ENCODE measurements around the gene MGAT4C. TPM values are rescaled to one million over a fixed set of nuclear protein-coding genes. Genes with fewer than 3 reads are reported as not detected.

The MGAT4C gene
- total and polyA plus RNA-seq, 2 experiments from 2014 or later = 2.9 to 4.8 TPM

GRCh38 chr12:85927166-85927565 lies 329.0 kb downstream of the MGAT4C start:
- Histone ChIP-seq H3K4me2 (no peak overlapping the region), H3K36me3 (replicated peaks; ENCODE audit: insufficient read depth, low read depth) (no peaks in the 10 kb centered on the region), H3K9me2 (replicated peaks; ENCODE audit: insufficient read depth) (no peaks in the 10 kb centered on the region), H2AFZ (no peak overlapping the region), H3K9me3 (ENCODE audit: low read depth) (no peaks in the 10 kb centered on the region), H4K20me1 (ENCODE audit: insufficient read depth, poor library complexity, severe bottlenecking) (no peaks in the 10 kb centered on the region), H3K27ac (no peak overlapping the region), H3K4me3 (no peak overlapping the region), H3K27me3 (no peaks in the 10 kb centered on the region), H3K79me2 (no peaks in the 10 kb centered on the region), H3K4me1 (ENCODE audit: insufficient read depth) (no peaks in the 10 kb centered on the region)
- TF ChIP-seq, protein P1, sequence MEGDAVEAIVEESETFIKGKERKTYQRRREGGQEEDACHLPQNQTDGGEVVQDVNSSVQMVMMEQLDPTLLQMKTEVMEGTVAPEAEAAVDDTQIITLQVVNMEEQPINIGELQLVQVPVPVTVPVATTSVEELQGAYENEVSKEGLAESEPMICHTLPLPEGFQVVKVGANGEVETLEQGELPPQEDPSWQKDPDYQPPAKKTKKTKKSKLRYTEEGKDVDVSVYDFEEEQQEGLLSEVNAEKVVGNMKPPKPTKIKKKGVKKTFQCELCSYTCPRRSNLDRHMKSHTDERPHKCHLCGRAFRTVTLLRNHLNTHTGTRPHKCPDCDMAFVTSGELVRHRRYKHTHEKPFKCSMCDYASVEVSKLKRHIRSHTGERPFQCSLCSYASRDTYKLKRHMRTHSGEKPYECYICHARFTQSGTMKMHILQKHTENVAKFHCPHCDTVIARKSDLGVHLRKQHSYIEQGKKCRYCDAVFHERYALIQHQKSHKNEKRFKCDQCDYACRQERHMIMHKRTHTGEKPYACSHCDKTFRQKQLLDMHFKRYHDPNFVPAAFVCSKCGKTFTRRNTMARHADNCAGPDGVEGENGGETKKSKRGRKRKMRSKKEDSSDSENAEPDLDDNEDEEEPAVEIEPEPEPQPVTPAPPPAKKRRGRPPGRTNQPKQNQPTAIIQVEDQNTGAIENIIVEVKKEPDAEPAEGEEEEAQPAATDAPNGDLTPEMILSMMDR (IDR thresholded peaks at IDR 0.05; ENCODE audit: poor library complexity) = no peak
- no peak for TF ChIP-seq EZH2 (IDR thresholded peaks at IDR 0.05; ENCODE audit: borderline replicate concordance)
- no peak for TF ChIP-seq EZH2phosphoT487 (IDR thresholded peaks at IDR 0.05; ENCODE audit: low read depth, severe bottlenecking, unreplicated experiment)
- no peak for DNase-seq (ENCODE audit: low spot score)

- no peak for TF ChIP-seq EZH2 (IDR thresholded peaks at IDR 0.05; ENCODE audit: borderline replicate concordance)
- TF ChIP-seq, protein P1 (IDR thresholded peaks at IDR 0.05; ENCODE audit: poor library complexity) = peak; percentile 69
- 94% methylated on average over 1 of the region's 1 CpG for WGBS (ENCODE audit: low lambda C conversion rate, missing lambda C conversion rate)
- Histone ChIP-seq H2AFZ (no peak overlapping the region), H3K4me2 (no peak overlapping the region), H3K27me3 (no peaks in the 10 kb centered on the region), H4K20me1 (ENCODE audit: insufficient read depth, poor library complexity, severe bottlenecking) (no peaks in the 10 kb centered on the region), H3K4me3 (no peak overlapping the region), H3K27ac (no peak overlapping the region), H3K4me1 (ENCODE audit: insufficient read depth) (no peaks in the 10 kb centered on the region), H3K9me3 (ENCODE audit: low read depth) (no peaks in the 10 kb centered on the region), H3K9me2 (replicated peaks; ENCODE audit: insufficient read depth) (no peaks in the 10 kb centered on the region), H3K36me3 (replicated peaks; ENCODE audit: insufficient read depth, low read depth) (no peaks in the 10 kb centered on the region), H3K79me2 (no peaks in the 10 kb centered on the region)
- peak; percentile 20 for DNase-seq (ENCODE audit: low spot score)
Observed at GRCh38 chr12:85923767-85924331, 332.3 kb downstream of the MGAT4C start.

DNA sequence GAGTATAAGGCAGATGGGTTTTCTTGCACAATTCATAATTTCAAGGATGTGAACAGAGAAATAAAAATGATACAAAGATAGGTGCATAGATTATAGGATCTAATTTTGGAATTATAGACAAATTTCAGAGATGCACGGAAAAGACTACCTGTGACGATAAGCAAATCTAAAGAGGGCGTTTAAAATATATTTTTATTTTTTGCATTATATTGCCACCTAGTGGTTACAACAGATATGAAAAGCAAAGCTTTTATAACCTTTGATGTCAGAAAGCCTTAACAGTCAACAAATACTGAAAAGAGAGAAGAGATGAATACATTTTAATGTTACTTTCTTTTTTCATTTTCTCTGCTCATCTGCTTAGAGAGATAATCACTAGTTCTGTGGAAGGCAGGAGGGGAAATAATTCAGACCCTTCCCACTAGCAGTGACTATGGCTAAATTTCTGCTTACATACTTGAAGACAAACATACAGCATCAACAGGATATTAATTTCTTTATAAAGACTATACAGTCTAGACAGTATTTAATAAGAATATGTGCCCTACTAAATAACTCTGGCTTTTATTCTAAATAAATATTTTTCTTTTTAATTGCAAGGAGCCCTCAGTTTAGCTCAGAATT lies 335.8 kb downstream of the MGAT4C start:
- no peak for TF ChIP-seq EZH2phosphoT487 (IDR thresholded peaks at IDR 0.05; ENCODE audit: low read depth, severe bottlenecking, unreplicated experiment)
- TF ChIP-seq EZH2 (IDR thresholded peaks at IDR 0.05; ENCODE audit: borderline replicate concordance) = no peak
- TF ChIP-seq, protein P1 (IDR thresholded peaks at IDR 0.05; ENCODE audit: poor library complexity) = peak; percentile 64
- peak; percentile 21 for DNase-seq (ENCODE audit: low spot score)
- Histone ChIP-seq H3K4me1 (ENCODE audit: insufficient read depth) (no peaks in the 10 kb centered on the region), H3K4me2 (no peak overlapping the region), H3K9me2 (replicated peaks; ENCODE audit: insufficient read depth) (no peaks in the 10 kb centered on the region), H4K20me1 (ENCODE audit: insufficient read depth, poor library complexity, severe bottlenecking) (no peaks in the 10 kb centered on the region), H3K4me3 (no peak overlapping the region), H2AFZ (no peak overlapping the region), H3K36me3 (replicated peaks; ENCODE audit: insufficient read depth, low read depth) (no peaks in the 10 kb centered on the region), H3K27me3 (no peaks in the 10 kb centered on the region), H3K27ac (no peak overlapping the region), H3K79me2 (no peaks in the 10 kb centered on the region), H3K9me3 (ENCODE audit: low read depth) (no peaks in the 10 kb centered on the region)
- WGBS (ENCODE audit: low lambda C conversion rate, missing lambda C conversion rate) = 10% methylated on average over 3 of the region's 3 CpGs

All from hepatocyte (in vitro differentiated cells).